EL (cell line): ENCODE results near the gene FCHO1.

Experiments used
- DNase-seq: peaks from one replicate; pipeline ENCODE4 v3.0.0-alpha.2; 2016

The FCHO1 gene

GRCh38 chr19:17737690-17738153 is 13.6 kb upstream of the FCHO1 start:
- DNase-seq: no peak

- no peak for DNase-seq
Observed at GRCh38 chr19:17739121-17739875, 12.0 kb upstream of the FCHO1 start.

- no peak for DNase-seq
Observed at GRCh38 chr19:17741456-17741855, 9.8 kb upstream of the FCHO1 start.

GRCh38 chr19:17743874-17744580 is 7.2 kb upstream of the FCHO1 start:
- DNase-seq: no peak

- DNase-seq: peak; percentile 92
Observed at GRCh38 chr19:17747205-17748098, 3.8 kb upstream of the FCHO1 start.

- DNase-seq: no peak
Observed at GRCh38 chr19:17748884-17749638, 2.2 kb upstream of the FCHO1 start.

GRCh38 chr19:17749912-17750317 is 1.4 kb upstream of the FCHO1 start:
- no peak for DNase-seq

GRCh38 chr19:17751912-17752273 is 616 bp downstream of the FCHO1 start:
- no peak for DNase-seq

GRCh38 chr19:17752865-17753639 is 1.8 kb downstream of the FCHO1 start:
- no peak for DNase-seq

GRCh38 chr19:17753976-17754375 is 2.7 kb downstream of the FCHO1 start:
- DNase-seq: no peak

GRCh38 chr19:17754634-17755442 is 3.6 kb downstream of the FCHO1 start:
- DNase-seq: no peak

GRCh38 chr19:17755443-17755890 is 4.2 kb downstream of the FCHO1 start:
- DNase-seq: no peak

GRCh38 chr19:17755977-17756670 is 4.8 kb downstream of the FCHO1 start:
- DNase-seq: peak; percentile 31

GRCh38 chr19:17757125-17757524 is 5.8 kb downstream of the FCHO1 start:
- peak; percentile 67 for DNase-seq

GRCh38 chr19:17758515-17758914 is 7.2 kb downstream of the FCHO1 start:
- DNase-seq: no peak

- DNase-seq: no peak
Observed at GRCh38 chr19:17761148-17761547, 9.9 kb downstream of the FCHO1 start.

GRCh38 chr19:17762505-17763229 is 11.4 kb downstream of the FCHO1 start:
- peak; percentile 63 for DNase-seq

GRCh38 chr19:17764348-17764747 is 13.1 kb downstream of the FCHO1 start:
- no peak for DNase-seq

- DNase-seq: no peak
Observed at GRCh38 chr19:17765069-17765618, 13.9 kb downstream of the FCHO1 start.
